Right lobe of liver (tissue), 4 donors: ENCODE data around the gene SNX30.

Experiments
- CTCF ChIP-seq, 4 donors: fragments of 200-600 bp in 3 of 4; fragments of 450-650 bp in 1 of 4; IDR thresholded peaks; one replicate each; pipeline versions ENCODE4 v1.5.1 to v1.8.0; 2016 to 2022; ENCODE audit warnings: antibody characterized with exemption in 4 of 4, mild to moderate bottlenecking in 2 of 4
- POLR2A ChIP-seq: fragments of 450-650 bp; IDR thresholded peaks from one replicate; pipeline ENCODE4 v1.6.1; 2017; ENCODE audit warnings: antibody characterized with exemption, mild to moderate bottlenecking
- donor health status: DM: no; HTN: no; CAD: no.
- donor health status: DM: no; HTN: no; CAD: no.
- donor health status: DM: no; HTN: yes; CAD: no.

- TF ChIP-seq CTCF (IDR thresholded peaks at IDR 0.05) = no peak
- TF ChIP-seq POLR2A = no peak
These were observed 145.6 kb downstream of the SNX30 start for GRCh38 chr9:112896131-112896530.
